Esophagus muscularis mucosa (tissue), 4 donors: ENCODE measurements around the gene MN1. TPM values are rescaled to one million over a fixed set of nuclear protein-coding genes. Genes with fewer than 3 reads are reported as not detected.

ENCODE experiments used
- DNase-seq: peaks from one replicate; pipeline ENCODE4 v3.0.0-alpha.2; 2017; ENCODE audit errors: extremely low spot score
- H3K27ac ChIP-seq, 4 donors: fragments of 200-600 bp; sonication (generic); replicated peaks in 1 of 4; 1 replicate in 3 of 4; 2 replicates in 1 of 4; pipeline ENCODE4 v1.5.1; 2016 to 2019; ENCODE audit warnings: mild to moderate bottlenecking in 1 of 4
- H3K27me3 ChIP-seq, 4 donors: fragments of 200-600 bp; sonication (generic); one replicate each; pipeline versions ENCODE4 v1.5.1 to v1.6.0; 2016 to 2019
- H3K36me3 ChIP-seq, 4 donors: fragments of 200-600 bp; sonication (generic); one replicate each; pipeline ENCODE4 v1.5.1; 2016 to 2019
- H3K4me1 ChIP-seq, 4 donors: fragments of 200-600 bp; sonication (generic); one replicate each; pipeline ENCODE4 v1.5.1; 2016 to 2019
- H3K4me3 ChIP-seq, 4 donors: fragments of 200-600 bp; sonication (generic); 1 replicate in 2 of 4; 2 replicates in 2 of 4; pipeline ENCODE4 v1.5.1; 2016 to 2019; ENCODE audit warnings: mild to moderate bottlenecking in 4 of 4, moderate library complexity in 1 of 4
- H3K9me3 ChIP-seq, 4 donors: fragments of 200-600 bp; sonication (generic); 1 replicate in 3 of 4; 2 replicates in 1 of 4; pipeline ENCODE4 v1.5.1; 2016 to 2019
- CTCF ChIP-seq, 3 experiments: fragments of 200-600 bp in 2 of 3; fragments of 450-650 bp in 1 of 3; sonication (generic) in 2 of 3; IDR thresholded peaks; one replicate each; pipeline ENCODE4 v1.5.1; 2017 to 2019; ENCODE audit warnings: antibody characterized with exemption in 3 of 3, mild to moderate bottlenecking in 2 of 3, moderate library complexity in 1 of 3
- EP300 ChIP-seq: sonication (generic); formaldehyde crosslinking; IDR thresholded peaks from one replicate; pipeline ENCODE4 v1.6.1; 2017; ENCODE audit warnings: antibody characterized with exemption
- POLR2A ChIP-seq: fragments of 450-650 bp; IDR thresholded peaks from one replicate; pipeline ENCODE4 v1.6.1; 2017; ENCODE audit warnings: antibody characterized with exemption, moderate library complexity, mild to moderate bottlenecking, low read depth
- POLR2AphosphoS5 ChIP-seq, 2 donors: sonication (generic); formaldehyde crosslinking; IDR thresholded peaks; one replicate each; pipeline ENCODE4 v1.6.1; 2017; ENCODE audit warnings: antibody characterized with exemption in 2 of 2
- WGBS: methylation state at CpG from one replicate; pipeline ENCODE4 v1.1.5; 2018; 5-methylcytosine and 5-hydroxymethylcytosine counted together
- intact Hi-C: fragments of 100-400 bp; cut with DNase I; formaldehyde crosslinking; loops from one replicate; pipeline ENCODE4 v1.15.1; 2023
- total RNA-seq, 4 donors: library from RNA; depleted of rRNA; stranded (reverse); fragments of >200 nt; gene quantifications; one replicate each; pipeline versions ENCODE4 v1.1.0 to v1.2.1, GENCODE V29; 2016

MN1 gene
- total RNA-seq, 4 donors from 2014 or later = 16.2 to 47.3 (median 29.0) TPM

- no peaks in the 10 kb centered on the region for H3K36me3 ChIP-seq
- 73% methylated on average over 3 of the region's 3 CpGs for WGBS
- peaks cover 0 to 5% (median 0%) of the 10 kb centered on the region in 4 donors for H3K9me3 ChIP-seq
- H3K4me1 ChIP-seq = no peaks in the 10 kb centered on the region
- no peak overlapping the region for H3K27ac ChIP-seq
- no peak for DNase-seq
- TF ChIP-seq CTCF (IDR thresholded peaks at IDR 0.05) (no peak), EP300 (no peak), POLR2AphosphoS5 (IDR thresholded peaks at IDR 0.05) (no peak), POLR2A (no peak)
- H3K4me3 ChIP-seq = no peak overlapping the region
- intact Hi-C loops = no loop called here
- no peaks in the 10 kb centered on the region for H3K27me3 ChIP-seq
Measured at GRCh38 chr22:27711756-27712155, 89.8 kb downstream of the MN1 start.

GRCh38 chr22:27711012-27711411 lies 90.5 kb downstream of the MN1 start:
- no peak overlapping the region for H3K4me3 ChIP-seq
- no peaks in the 10 kb centered on the region for H3K4me1 ChIP-seq
- no peak overlapping the region for H3K27ac ChIP-seq
- H3K27me3 ChIP-seq = no peaks in the 10 kb centered on the region
- H3K36me3 ChIP-seq = no peaks in the 10 kb centered on the region
- WGBS = 94% methylated on average over 3 of the region's 3 CpGs
- peaks cover 0 to 2% (median 0%) of the 10 kb centered on the region in 4 donors for H3K9me3 ChIP-seq
- TF ChIP-seq POLR2A (no peak), CTCF (IDR thresholded peaks at IDR 0.05) (no peak), POLR2AphosphoS5 (IDR thresholded peaks at IDR 0.05) (no peak)
- intact Hi-C loops = no loop called here
- DNase-seq = no peak

GRCh38 chr22:27709919-27710675 lies 91.5 kb downstream of the MN1 start:
- H3K9me3 ChIP-seq = no peaks in the 10 kb centered on the region
- H3K4me1 ChIP-seq = no peaks in the 10 kb centered on the region
- 84% methylated on average over 8 of the region's 8 CpGs for WGBS
- no peak overlapping the region for H3K4me3 ChIP-seq
- no peaks in the 10 kb centered on the region for H3K36me3 ChIP-seq
- no peak for DNase-seq
- H3K27ac ChIP-seq = no peak overlapping the region
- intact Hi-C loops = no loop called here
- TF ChIP-seq POLR2AphosphoS5 (IDR thresholded peaks at IDR 0.05) = no peak
- H3K27me3 ChIP-seq = no peaks in the 10 kb centered on the region

GRCh38 chr22:27706489-27706888 lies 95.1 kb downstream of the MN1 start:
- Histone ChIP-seq H3K36me3 (no peaks in the 10 kb centered on the region), H3K27me3 (no peaks in the 10 kb centered on the region), H3K4me3 (no peak overlapping the region), H3K27ac (no peak overlapping the region), H3K9me3 (peaks cover 0 to 9% (median 3%) of the 10 kb centered on the region in 4 donors), H3K4me1 (no peaks in the 10 kb centered on the region)
- WGBS = 94% methylated on average over 5 of the region's 5 CpGs
- no peak for DNase-seq
- TF ChIP-seq POLR2AphosphoS5 (IDR thresholded peaks at IDR 0.05) (no peak), POLR2A (no peak), CTCF (IDR thresholded peaks at IDR 0.05) (no peak), EP300 (no peak)
- intact Hi-C loops = no loop called here

- Histone ChIP-seq H3K4me3 (no peak overlapping the region), H3K27me3 (no peaks in the 10 kb centered on the region), H3K9me3 (peaks cover 0 to 9% (median 3%) of the 10 kb centered on the region in 4 donors), H3K4me1 (no peaks in the 10 kb centered on the region), H3K36me3 (no peaks in the 10 kb centered on the region), H3K27ac (no peak overlapping the region)
- intact Hi-C loops = no loop called here
- TF ChIP-seq POLR2AphosphoS5 (IDR thresholded peaks at IDR 0.05) (no peak), EP300 (no peak), POLR2A (no peak), CTCF (IDR thresholded peaks at IDR 0.05) (no peak)
- WGBS = 53% methylated on average over 12 of the region's 12 CpGs
- DNase-seq = no peak
Measured at GRCh38 chr22:27705408-27706080, 96.0 kb downstream of the MN1 start.
